ENCODE data around the gene ZCRB1. TPM values are rescaled to one million over a fixed set of nuclear protein-coding genes. Genes with fewer than 3 reads are reported as not detected.

Gene ZCRB1
- total RNA-seq, 1 experiment from 2014 or later: 71.5 TPM

DNA sequence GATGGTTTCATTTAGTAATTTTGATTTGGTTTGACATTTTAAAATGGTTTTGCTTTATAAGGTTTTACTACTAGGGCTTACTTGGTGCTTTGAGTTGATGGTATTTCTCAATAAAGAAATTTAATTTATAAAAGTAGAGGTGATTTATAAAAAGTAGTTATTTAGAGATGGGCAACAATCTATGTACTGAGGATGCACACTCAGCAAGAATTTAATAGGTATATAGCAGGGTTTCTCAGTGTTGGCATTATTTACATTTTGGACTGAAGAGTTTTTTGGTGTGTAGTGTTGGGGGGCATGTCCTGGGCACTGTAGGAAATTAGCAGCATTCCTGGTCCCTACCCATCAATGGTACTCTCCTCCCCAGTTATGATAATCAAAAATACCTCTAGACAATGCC is 47.8 kb upstream of the ZCRB1 start:
- DNase-seq: no peak
- Histone ChIP-seq H3K9ac (ENCODE audit: extremely low read depth, insufficient read length, low read length) (no peak overlapping the region), H2BK12ac (ENCODE audit: insufficient read length, low read depth, low read length) (no peak overlapping the region), H3K79me1 (ENCODE audit: insufficient read depth, low read depth, low read length, poor library complexity, severe bottlenecking) (no peaks in the 10 kb centered on the region), H3K27me3 (ENCODE audit: insufficient read depth, low read length) (no peaks in the 10 kb centered on the region), H4K5ac (ENCODE audit: insufficient read length, low read depth, low read length) (no peak overlapping the region), H2BK20ac (ENCODE audit: low read depth, low read length, poor library complexity, severe bottlenecking) (no peak overlapping the region), H3T11ph (ENCODE audit: low read length) (no peak overlapping the region), H3K79me2 (ENCODE audit: insufficient read depth, low read length) (no peaks in the 10 kb centered on the region), H2BK5ac (ENCODE audit: insufficient read length, low read length) (no peak overlapping the region), H3K27ac (ENCODE audit: insufficient read length, low read depth, low read length) (no peak overlapping the region), H2BK15ac (ENCODE audit: low read depth, low read length) (no peak overlapping the region), H4K8ac (replicated peaks; ENCODE audit: insufficient read length, low read depth, low read length) (no peak overlapping the region), H3K4ac (ENCODE audit: low read depth, low read length) (no peak overlapping the region), H3K23ac (ENCODE audit: insufficient read length, low read depth, low read length) (no peak overlapping the region), H3K4me2 (ENCODE audit: insufficient read depth, insufficient read length, low read length) (no peak overlapping the region), H3K4me1 (ENCODE audit: insufficient read depth, low read length) (peaks cover 4% of the 10 kb centered on the region), H3K23me2 (ENCODE audit: insufficient read length, low read depth, low read length, poor library complexity, severe bottlenecking) (no peaks in the 10 kb centered on the region), H2AFZ (ENCODE audit: low read length) (no peak overlapping the region), H3K14ac (ENCODE audit: insufficient read depth, low read length) (no peak overlapping the region), H4K20me1 (ENCODE audit: control insufficient read depth, insufficient read depth, insufficient read length) (no peaks in the 10 kb centered on the region), H2BK120ac (ENCODE audit: low read depth, low read length, poor library complexity, severe bottlenecking) (no peak overlapping the region), H3K56ac (ENCODE audit: insufficient read length, low read depth, low read length) (no peak overlapping the region), H3K9me3 (ENCODE audit: control insufficient read depth, low read depth, low read length) (no peaks in the 10 kb centered on the region), H2AK5ac (ENCODE audit: insufficient read length, low read length) (no peak overlapping the region), H3K18ac (ENCODE audit: insufficient read length, low read depth, low read length) (no peak overlapping the region), H4K91ac (ENCODE audit: insufficient read length, low read depth, low read length) (no peak overlapping the region)
- Mint-ChIP-seq H3K36me3 (ENCODE audit: insufficient read depth in 1 of 3, low read depth in 3 of 3) (peaks cover 4 to 27% (median 11%) of the 10 kb centered on the region in 3 experiments; a peak in 6 of 7 replicates), H3K9me3 (peaks cover 0 to 2% of the 10 kb centered on the region in 2 experiments; a peak in 1 of 5 replicates), H3K4me1 (peaks cover 22 to 34% of the 10 kb centered on the region in 2 experiments), H3K4me3 (no peak overlapping the region), H3K27ac (no peak overlapping the region; a peak in 1 of 7 replicates), H3K27me3 (ENCODE audit: low read depth) (no peaks in the 10 kb centered on the region)
- no peak for TF ChIP-seq CTCF (conservative IDR thresholded peaks at IDR 0.05)
